Measurements from ENCODE around the gene GRK1. TPM values are rescaled to one million over a fixed set of nuclear protein-coding genes. Genes with fewer than 3 reads are reported as not detected.

The GRK1 gene
- polyA plus RNA-seq, 1 experiment, result not detected

DNA sequence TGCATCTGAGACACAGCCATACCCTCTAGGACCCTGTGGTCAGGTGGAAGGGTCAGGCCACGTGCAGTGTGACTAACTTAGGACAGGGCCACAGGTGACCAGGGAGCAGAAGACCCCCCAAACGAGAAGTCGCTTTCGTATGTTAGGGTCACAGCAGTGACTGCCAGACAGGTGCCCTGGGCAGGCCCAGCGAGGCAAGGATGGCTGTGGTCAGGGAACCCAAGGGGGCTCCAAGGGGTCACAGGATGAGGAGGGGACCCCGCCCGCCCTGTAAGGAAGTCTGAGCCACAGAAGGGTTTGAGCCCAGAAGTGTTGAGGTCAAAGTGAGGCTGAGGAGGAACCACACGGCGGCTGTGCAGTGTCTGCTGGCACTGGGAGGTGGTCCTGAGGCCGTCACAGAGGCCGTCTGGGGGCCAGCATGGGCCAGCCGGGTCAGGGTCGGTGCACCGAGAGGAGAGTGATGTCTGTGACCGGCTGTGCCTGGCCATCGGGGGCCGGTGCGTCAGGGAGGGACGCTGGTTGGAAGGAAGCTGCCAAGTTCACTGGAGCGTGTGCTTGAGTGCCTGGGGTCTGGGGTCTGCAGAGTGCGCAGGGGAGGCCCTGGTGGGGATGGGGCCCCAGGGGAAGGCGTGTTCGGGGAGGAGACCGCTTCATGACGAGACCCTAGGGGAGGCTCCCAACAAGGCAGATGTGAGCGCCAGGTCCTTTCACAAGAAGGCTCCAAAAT lies 67.2 kb downstream of the GRK1 start:
- Histone ChIP-seq H3K27ac (ENCODE audit: low read depth, low read length) (no peak overlapping the region), H3K27me3 (ENCODE audit: control insufficient read depth, insufficient read depth, low read length) (peaks cover 30% of the 10 kb centered on the region), H3K9me3 (ENCODE audit: control insufficient read depth, insufficient read depth, low read length) (peaks cover 40% of the 10 kb centered on the region), H3K4me3 (ENCODE audit: low read depth, low read length) (no peak overlapping the region)
- TF ChIP-seq, protein P1, sequence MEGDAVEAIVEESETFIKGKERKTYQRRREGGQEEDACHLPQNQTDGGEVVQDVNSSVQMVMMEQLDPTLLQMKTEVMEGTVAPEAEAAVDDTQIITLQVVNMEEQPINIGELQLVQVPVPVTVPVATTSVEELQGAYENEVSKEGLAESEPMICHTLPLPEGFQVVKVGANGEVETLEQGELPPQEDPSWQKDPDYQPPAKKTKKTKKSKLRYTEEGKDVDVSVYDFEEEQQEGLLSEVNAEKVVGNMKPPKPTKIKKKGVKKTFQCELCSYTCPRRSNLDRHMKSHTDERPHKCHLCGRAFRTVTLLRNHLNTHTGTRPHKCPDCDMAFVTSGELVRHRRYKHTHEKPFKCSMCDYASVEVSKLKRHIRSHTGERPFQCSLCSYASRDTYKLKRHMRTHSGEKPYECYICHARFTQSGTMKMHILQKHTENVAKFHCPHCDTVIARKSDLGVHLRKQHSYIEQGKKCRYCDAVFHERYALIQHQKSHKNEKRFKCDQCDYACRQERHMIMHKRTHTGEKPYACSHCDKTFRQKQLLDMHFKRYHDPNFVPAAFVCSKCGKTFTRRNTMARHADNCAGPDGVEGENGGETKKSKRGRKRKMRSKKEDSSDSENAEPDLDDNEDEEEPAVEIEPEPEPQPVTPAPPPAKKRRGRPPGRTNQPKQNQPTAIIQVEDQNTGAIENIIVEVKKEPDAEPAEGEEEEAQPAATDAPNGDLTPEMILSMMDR (IDR thresholded peaks at IDR 0.05; ENCODE audit: low read depth, low read length), result no peak
- ChIA-PET POLR2A (no interaction called here), CTCF (no interaction called here)
- no peak for DNase-seq (ENCODE audit: low read depth, low spot score)

DNA sequence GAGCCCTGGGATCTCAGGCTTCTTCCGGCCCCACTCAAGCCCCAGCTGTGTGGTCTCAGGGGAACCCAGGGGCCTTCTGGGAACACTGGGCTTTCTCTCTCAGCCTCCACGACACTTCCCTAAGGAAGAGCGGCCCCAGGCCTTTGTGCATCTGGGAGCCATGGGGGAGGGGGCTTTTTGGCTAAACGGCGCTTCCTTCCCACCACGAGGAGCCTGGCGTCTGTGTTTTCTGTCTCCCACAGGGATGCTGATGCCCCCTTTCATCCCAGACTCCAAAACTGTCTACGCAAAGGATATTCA lies 67.8 kb downstream of the GRK1 start:
- CTCF ChIA-PET, result no interaction called here
- TF ChIP-seq, protein P1 (IDR thresholded peaks at IDR 0.05; ENCODE audit: low read depth, low read length), result no peak

DNA sequence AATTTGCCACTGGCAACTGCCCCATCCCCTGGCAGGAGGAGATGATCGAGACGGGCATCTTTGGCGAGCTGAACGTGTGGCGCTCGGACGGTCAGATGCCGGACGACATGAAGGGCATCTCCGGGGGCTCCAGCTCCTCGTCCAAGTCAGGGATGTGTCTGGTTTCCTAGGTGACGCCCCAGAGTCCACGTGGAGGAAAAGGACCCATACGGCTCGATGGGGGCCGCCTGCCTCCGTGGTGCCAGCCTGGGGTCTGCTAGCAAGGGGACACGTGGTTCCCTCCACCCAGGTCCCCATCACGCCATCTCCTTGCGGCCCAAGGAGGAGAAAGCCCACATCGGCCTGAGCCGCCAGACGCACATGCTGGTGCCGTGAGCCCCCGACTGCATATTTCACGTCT lies 68.2 kb downstream of the GRK1 start:
- TF ChIP-seq, protein P1 (IDR thresholded peaks at IDR 0.05; ENCODE audit: low read depth, low read length), result no peak
- no peak for DNase-seq (ENCODE audit: low read depth, low spot score)
- Histone ChIP-seq H3K27me3 (ENCODE audit: control insufficient read depth, insufficient read depth, low read length) (peaks cover 27% of the 10 kb centered on the region), H3K27ac (ENCODE audit: low read depth, low read length) (no peak overlapping the region), H3K9me3 (ENCODE audit: control insufficient read depth, insufficient read depth, low read length) (peaks cover 40% of the 10 kb centered on the region), H3K4me3 (ENCODE audit: low read depth, low read length) (no peak overlapping the region)
- CTCF ChIA-PET, result no interaction called here
- POLR2A ChIA-PET, result no interaction called here

More for the DNA sequence above, 67.8 kb downstream of the GRK1 start:
- peaks cover 40% of the 10 kb centered on the region for H3K9me3 ChIP-seq (ENCODE audit: control insufficient read depth, insufficient read depth, low read length)
- H3K4me3 ChIP-seq (ENCODE audit: low read depth, low read length), result no peak overlapping the region
- H3K27me3 ChIP-seq (ENCODE audit: control insufficient read depth, insufficient read depth, low read length), result peaks cover 25% of the 10 kb centered on the region
- H3K27ac ChIP-seq (ENCODE audit: low read depth, low read length), result no peak overlapping the region
- POLR2A ChIA-PET, result no interaction called here
- DNase-seq (ENCODE audit: low read depth, low spot score), result no peak

DNA sequence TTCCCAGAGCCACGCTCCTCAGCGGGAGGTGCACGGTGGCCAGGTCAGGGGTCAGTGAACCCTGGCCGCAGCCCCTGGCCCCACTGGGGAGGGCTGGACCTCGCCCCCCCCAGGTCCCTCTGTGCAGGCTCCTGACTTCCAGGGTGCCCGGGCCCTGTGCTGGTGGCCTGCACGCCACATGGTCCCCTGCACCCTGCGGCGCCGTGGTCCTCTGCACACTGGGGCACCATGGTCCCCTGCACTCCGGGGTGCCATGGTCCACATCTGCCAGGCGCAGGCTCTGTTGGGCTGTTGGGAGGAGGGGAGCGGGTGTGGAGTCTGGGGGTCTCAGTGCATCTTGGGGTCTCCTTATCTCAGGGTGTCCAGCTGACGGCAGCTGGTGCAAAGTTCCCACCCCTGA lies 68.7 kb downstream of the GRK1 start:
- CTCF ChIA-PET, result no interaction called here
- H3K9me3 ChIP-seq (ENCODE audit: control insufficient read depth, insufficient read depth, low read length), result peaks cover 40% of the 10 kb centered on the region
- no peak for DNase-seq (ENCODE audit: low read depth, low spot score)
- no peak overlapping the region for H3K27ac ChIP-seq (ENCODE audit: low read depth, low read length)
- TF ChIP-seq, protein P1 (IDR thresholded peaks at IDR 0.05; ENCODE audit: low read depth, low read length), result no peak
- H3K4me3 ChIP-seq (ENCODE audit: low read depth, low read length), result no peak overlapping the region
- peaks cover 25% of the 10 kb centered on the region for H3K27me3 ChIP-seq (ENCODE audit: control insufficient read depth, insufficient read depth, low read length)
- POLR2A ChIA-PET, result no interaction called here

DNA sequence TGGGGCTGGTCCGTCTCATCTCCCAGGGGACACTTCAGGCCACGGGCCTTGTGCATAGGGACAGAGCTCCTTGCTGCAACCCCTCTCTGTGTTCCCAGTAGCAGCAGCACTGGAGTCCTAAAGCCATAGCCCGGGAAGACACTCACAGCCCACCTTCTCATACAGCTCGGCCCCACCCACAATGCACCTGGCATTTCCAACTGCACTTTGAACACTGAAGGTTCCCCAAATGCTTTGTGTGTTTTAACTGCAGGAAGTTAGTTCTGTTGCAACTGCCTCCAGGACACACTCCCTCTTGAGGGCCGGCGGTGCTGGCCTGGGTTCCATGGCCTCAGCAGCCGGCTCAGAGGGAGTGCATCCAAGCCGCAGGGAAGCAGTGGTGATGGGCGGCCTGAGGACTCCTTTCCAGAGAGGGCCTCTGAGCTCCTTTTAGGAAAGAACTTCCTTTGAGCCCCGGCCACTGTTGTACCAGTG lies 69.3 kb downstream of the GRK1 start:
- CTCF ChIA-PET, result no interaction called here
- H3K27me3 ChIP-seq (ENCODE audit: control insufficient read depth, insufficient read depth, low read length), result peaks cover 20% of the 10 kb centered on the region
- DNase-seq (ENCODE audit: low read depth, low spot score), result no peak
- TF ChIP-seq, protein P1 (IDR thresholded peaks at IDR 0.05; ENCODE audit: low read depth, low read length), result no peak
- H3K27ac ChIP-seq (ENCODE audit: low read depth, low read length), result no peak overlapping the region
- no peak overlapping the region for H3K4me3 ChIP-seq (ENCODE audit: low read depth, low read length)
- POLR2A ChIA-PET, result no interaction called here
- peaks cover 40% of the 10 kb centered on the region for H3K9me3 ChIP-seq (ENCODE audit: control insufficient read depth, insufficient read depth, low read length)

Measured in AG04450 (cell line).